Endothelial cell of umbilical vein (primary cell): Measurements from ENCODE around the gene TNS1.

Experiments used
- CTCF ChIP-seq, 2 donors: IDR thresholded peaks; 1 replicate in 1 of 2; 2 replicates in 1 of 2; pipeline ENCODE4 v1.5.1; 2011; ENCODE audit warnings: low read length in 2 of 2, mild to moderate bottlenecking in 2 of 2, moderate library complexity in 2 of 2, control low read depth in 1 of 2, inconsistent platforms in 1 of 2, low read depth in 1 of 2; ENCODE audit not compliant: insufficient read depth in 1 of 2; ENCODE audit errors: extremely low read depth in 1 of 2
- EZH2 ChIP-seq: IDR thresholded peaks from 2 replicates; pipeline ENCODE4 v1.6.1; 2012; ENCODE audit warnings: borderline replicate concordance, low read depth, mild to moderate bottlenecking, moderate library complexity, low read length, inconsistent platforms; ENCODE audit not compliant: severe bottlenecking
- MYC ChIP-seq: IDR thresholded peaks from one replicate; pipeline ENCODE4 v1.6.1; 2011; ENCODE audit warnings: mild to moderate bottlenecking, low read depth, low read length
- POLR2A ChIP-seq: IDR thresholded peaks from 2 replicates; pipeline ENCODE4 v1.6.1; 2012; ENCODE audit warnings: low read depth, mild to moderate bottlenecking, control low read depth, low read length
- POLR2AphosphoS5 ChIP-seq: IDR thresholded peaks from 2 replicates; pipeline ENCODE4 v1.6.1; 2012; ENCODE audit warnings: low read depth, mild to moderate bottlenecking, control low read depth, low read length, moderate library complexity; ENCODE audit not compliant: insufficient read depth

- TF ChIP-seq POLR2A, result no peak
- no peak for TF ChIP-seq POLR2AphosphoS5
- TF ChIP-seq CTCF (IDR thresholded peaks at IDR 0.05; ENCODE audit: extremely low read depth in 1 of 2, insufficient read depth in 1 of 2, low read depth in 1 of 2, low read length in 2 of 2), result no peak
- no peak for TF ChIP-seq EZH2
- no peak for TF ChIP-seq MYC
Measured at GRCh38 chr2:217900780-217901360, 101.9 kb downstream of the TNS1 start.
